RWPE2 (cell line): ENCODE data around the gene TM6SF1.

Source experiments
- ATAC-seq: fragments of 200-7000 bp; cut with Tn5 transposase; 3 replicates; pipeline ENCODE4 v1.9.1; 2021; ENCODE audit warnings: low read depth
- DNase-seq: peaks from one replicate; pipeline ENCODE4 v3.0.0-alpha.2; 2020; ENCODE audit warnings: low spot score
- H3K27ac ChIP-seq: fragments of 450-650 bp; 2 replicates; pipeline ENCODE4 v1.5.1; 2017; ENCODE audit warnings: mild to moderate bottlenecking; ENCODE audit not compliant: poor library complexity, severe bottlenecking
- H3K27me3 ChIP-seq: fragments of 250-450 bp; sonication (Bioruptor Pico); 2 replicates; pipeline ENCODE4 v1.5.1; 2021; ENCODE audit warnings: mild to moderate bottlenecking, moderate library complexity; ENCODE audit not compliant: insufficient read depth, poor library complexity, severe bottlenecking
- H3K36me3 ChIP-seq: fragments of 250-450 bp; sonication (Bioruptor Pico); 2 replicates; pipeline ENCODE4 v1.5.1; 2020; ENCODE audit warnings: low read depth, mild to moderate bottlenecking, moderate library complexity
- H3K4me1 ChIP-seq: fragments of 250-450 bp; sonication (Bioruptor Pico); 2 replicates; pipeline ENCODE4 v1.5.1; 2021; ENCODE audit warnings: mild to moderate bottlenecking, moderate library complexity; ENCODE audit not compliant: insufficient read depth, poor library complexity, severe bottlenecking
- H3K4me3 ChIP-seq: fragments of 250-450 bp; sonication (Bioruptor Pico); 2 replicates; pipeline ENCODE4 v1.5.1; 2021; ENCODE audit warnings: mild to moderate bottlenecking, moderate library complexity; ENCODE audit not compliant: severe bottlenecking
- H3K9me3 ChIP-seq: fragments of 250-450 bp; sonication (Bioruptor Pico); 2 replicates; pipeline ENCODE4 v1.5.1; 2021; ENCODE audit warnings: mild to moderate bottlenecking, moderate library complexity; ENCODE audit not compliant: severe bottlenecking
- TF ChIP-seq, protein P1 (sequence below): fragments of 450-650 bp; IDR thresholded peaks from one replicate; pipeline ENCODE4 v1.5.1; 2017; ENCODE audit warnings: mild to moderate bottlenecking, moderate library complexity; ENCODE audit not compliant: poor library complexity, severe bottlenecking

TM6SF1 gene

DNA sequence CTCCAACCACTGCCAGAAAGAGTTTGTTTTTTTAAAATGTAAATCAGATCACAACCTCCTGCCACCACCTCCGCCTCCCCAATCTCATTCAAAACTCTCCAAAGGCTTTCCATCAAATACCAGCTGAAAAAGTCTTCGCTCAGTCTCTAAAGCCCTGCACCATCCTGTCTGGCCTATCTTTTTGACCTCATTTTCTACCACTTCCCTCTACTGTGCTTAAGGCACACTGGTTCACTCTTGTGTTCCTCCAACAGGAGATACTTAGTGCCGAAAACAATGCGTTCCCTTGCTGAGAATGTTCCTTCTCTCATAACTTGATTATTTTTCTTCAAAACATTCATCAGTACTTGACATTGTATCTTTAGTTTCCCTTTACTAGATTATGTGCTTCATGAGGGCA, 43.9 kb upstream of the TM6SF1 start:
- ATAC-seq (no peak), DNase-seq (no peak)
- Histone ChIP-seq H3K27me3 (no peaks in the 10 kb centered on the region), H3K4me1 (peaks cover 14% of the 10 kb centered on the region), H3K36me3 (peaks cover 57% of the 10 kb centered on the region), H3K27ac (no peak overlapping the region), H3K4me3 (no peak overlapping the region), H3K9me3 (no peaks in the 10 kb centered on the region)
- TF ChIP-seq, protein P1, sequence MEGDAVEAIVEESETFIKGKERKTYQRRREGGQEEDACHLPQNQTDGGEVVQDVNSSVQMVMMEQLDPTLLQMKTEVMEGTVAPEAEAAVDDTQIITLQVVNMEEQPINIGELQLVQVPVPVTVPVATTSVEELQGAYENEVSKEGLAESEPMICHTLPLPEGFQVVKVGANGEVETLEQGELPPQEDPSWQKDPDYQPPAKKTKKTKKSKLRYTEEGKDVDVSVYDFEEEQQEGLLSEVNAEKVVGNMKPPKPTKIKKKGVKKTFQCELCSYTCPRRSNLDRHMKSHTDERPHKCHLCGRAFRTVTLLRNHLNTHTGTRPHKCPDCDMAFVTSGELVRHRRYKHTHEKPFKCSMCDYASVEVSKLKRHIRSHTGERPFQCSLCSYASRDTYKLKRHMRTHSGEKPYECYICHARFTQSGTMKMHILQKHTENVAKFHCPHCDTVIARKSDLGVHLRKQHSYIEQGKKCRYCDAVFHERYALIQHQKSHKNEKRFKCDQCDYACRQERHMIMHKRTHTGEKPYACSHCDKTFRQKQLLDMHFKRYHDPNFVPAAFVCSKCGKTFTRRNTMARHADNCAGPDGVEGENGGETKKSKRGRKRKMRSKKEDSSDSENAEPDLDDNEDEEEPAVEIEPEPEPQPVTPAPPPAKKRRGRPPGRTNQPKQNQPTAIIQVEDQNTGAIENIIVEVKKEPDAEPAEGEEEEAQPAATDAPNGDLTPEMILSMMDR: no peak

DNA sequence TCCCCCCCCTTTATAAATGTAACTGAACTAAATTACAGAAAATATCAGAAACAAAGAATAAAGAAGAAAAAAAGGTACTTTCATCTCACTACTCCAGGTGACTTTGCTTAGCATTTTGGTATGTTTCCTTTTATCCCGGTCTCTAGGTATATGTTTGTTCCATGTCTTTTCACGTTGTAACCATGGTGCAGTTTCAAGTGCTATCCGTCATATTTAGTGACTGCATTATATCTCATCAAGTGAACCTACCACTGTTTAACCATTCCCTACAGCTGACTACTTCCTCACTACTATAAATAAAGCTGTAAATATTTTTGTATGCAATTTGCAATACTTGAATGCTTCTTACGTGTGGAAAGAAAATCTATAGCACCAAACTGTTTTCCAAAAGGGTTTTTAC, 42.6 kb upstream of the TM6SF1 start:
- no peak for ATAC-seq
- H3K9me3 ChIP-seq: no peaks in the 10 kb centered on the region
- DNase-seq: no peak
- H3K4me1 ChIP-seq: peaks cover 14% of the 10 kb centered on the region
- peaks cover 54% of the 10 kb centered on the region for H3K36me3 ChIP-seq
- no peak overlapping the region for H3K27ac ChIP-seq
- no peaks in the 10 kb centered on the region for H3K27me3 ChIP-seq
- peak overlapping the region; percentile 81 for H3K4me3 ChIP-seq
- TF ChIP-seq, protein P1: no peak

DNA sequence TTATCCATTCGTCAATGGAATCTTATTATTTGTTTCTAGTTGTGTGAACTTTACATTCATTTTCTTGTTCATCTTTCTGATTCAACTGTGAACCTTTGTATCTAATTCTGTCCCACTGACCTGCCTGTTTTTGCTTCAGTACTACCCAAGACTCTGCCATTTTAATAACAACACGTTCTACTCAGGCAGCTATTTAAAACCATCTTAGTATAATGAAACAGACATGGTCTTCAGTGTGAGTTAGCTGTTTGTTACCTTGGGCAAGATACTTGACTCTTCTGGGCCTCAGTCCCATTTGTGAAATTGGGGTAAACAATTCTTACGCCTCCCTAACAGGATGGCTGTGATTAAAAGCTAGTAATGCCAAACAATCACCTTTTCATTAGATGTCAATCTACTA, 42.0 kb upstream of the TM6SF1 start:
- H3K27ac ChIP-seq: no peak overlapping the region
- no peaks in the 10 kb centered on the region for H3K9me3 ChIP-seq
- DNase-seq: no peak
- peaks cover 51% of the 10 kb centered on the region for H3K36me3 ChIP-seq
- H3K4me1 ChIP-seq: peaks cover 14% of the 10 kb centered on the region
- no peak for ATAC-seq
- H3K27me3 ChIP-seq: no peaks in the 10 kb centered on the region
- TF ChIP-seq, protein P1: no peak
- H3K4me3 ChIP-seq: peak overlapping the region; percentile 81

DNA sequence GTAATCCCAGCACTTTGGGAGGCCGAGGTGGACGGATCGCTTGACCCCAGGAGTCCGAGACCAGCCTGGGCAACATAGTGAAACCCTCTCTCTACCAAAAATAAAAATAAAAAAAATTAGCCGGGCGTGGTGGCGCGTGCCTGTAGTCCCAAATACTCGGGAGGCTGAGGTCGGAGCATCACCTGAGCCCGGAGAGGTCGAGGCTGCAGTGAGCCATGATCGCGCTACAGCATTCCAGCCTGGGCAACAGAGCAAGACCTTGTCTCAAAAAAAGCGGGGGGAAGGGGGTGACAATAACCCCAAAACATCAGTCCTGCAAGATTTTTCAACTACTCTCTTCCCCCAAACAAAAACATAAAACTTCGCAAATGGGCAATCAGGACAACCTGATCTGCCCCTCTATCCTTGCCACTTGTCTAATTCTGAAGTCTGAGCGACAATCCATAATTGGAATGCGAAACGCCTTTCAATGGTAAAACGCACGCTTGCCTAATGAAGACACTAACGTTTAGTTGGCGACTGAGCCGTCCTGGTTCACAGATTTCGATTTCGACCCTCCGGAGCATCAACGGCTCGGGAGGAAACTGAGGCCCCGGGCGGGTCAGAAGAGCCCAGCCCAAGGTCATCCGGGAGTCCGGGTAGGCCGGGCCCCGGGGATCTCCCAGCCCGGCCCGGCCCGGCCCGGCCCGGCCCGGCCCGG, 41.3 kb upstream of the TM6SF1 start:
- Histone ChIP-seq H3K27me3 (no peaks in the 10 kb centered on the region), H3K9me3 (no peaks in the 10 kb centered on the region), H3K27ac (peak overlapping the region; percentile 73), H3K4me1 (peaks cover 14% of the 10 kb centered on the region), H3K36me3 (peaks cover 44% of the 10 kb centered on the region), H3K4me3 (peak overlapping the region; percentile 81)
- ATAC-seq (no peak), DNase-seq (no peak)
- TF ChIP-seq, protein P1: no peak
